Mucosa of rectum (tissue), 2 donors: ENCODE measurements around the gene DNM3.

ENCODE experiments used
- H3K27ac ChIP-seq, 2 donors: one replicate each; pipeline ENCODE4 v1.7.0; 2013; ENCODE audit warnings: inconsistent platforms in 2 of 2, low read depth in 2 of 2, low read length in 2 of 2
- H3K27me3 ChIP-seq, 2 donors: one replicate each; pipeline ENCODE4 v1.7.0; 2013; ENCODE audit warnings: low read length in 2 of 2; ENCODE audit not compliant: control insufficient read depth in 2 of 2, insufficient read depth in 2 of 2
- H3K36me3 ChIP-seq, 2 donors: one replicate each; pipeline ENCODE4 v1.7.0; 2013; ENCODE audit warnings: low read length in 2 of 2; ENCODE audit not compliant: control insufficient read depth in 2 of 2, insufficient read depth in 2 of 2
- H3K4me1 ChIP-seq, 2 donors: one replicate each; pipeline ENCODE4 v1.7.0; 2013; ENCODE audit warnings: low read length in 2 of 2, mild to moderate bottlenecking in 1 of 2; ENCODE audit not compliant: control insufficient read depth in 2 of 2, insufficient read depth in 2 of 2
- H3K4me3 ChIP-seq, 2 donors: one replicate each; pipeline ENCODE4 v1.7.0; 2013; ENCODE audit warnings: low read length in 2 of 2
- H3K9ac ChIP-seq, 2 donors: one replicate each; pipeline ENCODE4 v1.7.0; 2013; ENCODE audit warnings: low read length in 2 of 2, low read depth in 1 of 2, mild to moderate bottlenecking in 1 of 2
- H3K9me3 ChIP-seq, 2 donors: one replicate each; pipeline ENCODE4 v1.7.0; 2013; ENCODE audit warnings: low read length in 2 of 2; ENCODE audit not compliant: control insufficient read depth in 2 of 2
- donor health status: healthy.
- donor health status: Normal muscosa, but diverticular disease.

Gene DNM3

DNA sequence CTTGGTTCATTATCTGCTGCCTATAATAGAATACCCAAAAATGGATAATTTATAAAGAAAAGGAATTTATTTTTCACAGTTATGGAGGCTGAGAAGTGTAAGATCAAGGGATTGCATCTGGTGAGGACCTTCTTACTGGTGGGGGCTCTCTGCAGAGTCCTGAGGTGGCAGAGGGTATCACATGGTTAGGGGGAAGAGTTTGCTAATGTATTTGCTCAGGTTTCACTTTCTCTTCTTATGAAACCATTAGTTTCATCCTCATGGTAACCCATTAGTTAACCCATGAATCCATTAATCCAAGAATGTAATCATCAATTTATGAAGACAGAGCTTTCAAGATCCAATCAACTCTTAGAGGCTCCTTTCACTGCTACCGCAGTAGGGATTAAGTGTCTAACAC lies 120.6 kb downstream of the DNM3 start:
- Histone ChIP-seq H3K36me3 (no peaks in the 10 kb centered on the region), H3K27me3 (no peaks in the 10 kb centered on the region), H3K4me1 (no peaks in the 10 kb centered on the region), H3K27ac (no peak overlapping the region), H3K9me3 (no peaks in the 10 kb centered on the region), H3K4me3 (no peak overlapping the region), H3K9ac (no peak overlapping the region)

- Histone ChIP-seq H3K27ac (no peak overlapping the region), H3K4me1 (no peaks in the 10 kb centered on the region), H3K4me3 (no peak overlapping the region), H3K36me3 (no peaks in the 10 kb centered on the region), H3K9ac (no peak overlapping the region), H3K9me3 (no peaks in the 10 kb centered on the region), H3K27me3 (no peaks in the 10 kb centered on the region)
These were observed 122.5 kb downstream of the DNM3 start for GRCh38 chr1:171963762-171964161.

- Histone ChIP-seq H3K27me3 (no peaks in the 10 kb centered on the region), H3K27ac (no peak overlapping the region), H3K9me3 (no peaks in the 10 kb centered on the region), H3K36me3 (no peaks in the 10 kb centered on the region), H3K4me1 (no peaks in the 10 kb centered on the region), H3K4me3 (no peak overlapping the region), H3K9ac (no peak overlapping the region)
These were observed 124.5 kb downstream of the DNM3 start for GRCh38 chr1:171965777-171966176.

- H3K27ac ChIP-seq = no peak overlapping the region
- H3K9ac ChIP-seq = no peak overlapping the region
- H3K4me1 ChIP-seq = no peaks in the 10 kb centered on the region
- H3K9me3 ChIP-seq = no peaks in the 10 kb centered on the region
- no peaks in the 10 kb centered on the region for H3K36me3 ChIP-seq
- H3K4me3 ChIP-seq = no peak overlapping the region
- no peaks in the 10 kb centered on the region for H3K27me3 ChIP-seq
These were observed 125.3 kb downstream of the DNM3 start for GRCh38 chr1:171966426-171967220.

DNA sequence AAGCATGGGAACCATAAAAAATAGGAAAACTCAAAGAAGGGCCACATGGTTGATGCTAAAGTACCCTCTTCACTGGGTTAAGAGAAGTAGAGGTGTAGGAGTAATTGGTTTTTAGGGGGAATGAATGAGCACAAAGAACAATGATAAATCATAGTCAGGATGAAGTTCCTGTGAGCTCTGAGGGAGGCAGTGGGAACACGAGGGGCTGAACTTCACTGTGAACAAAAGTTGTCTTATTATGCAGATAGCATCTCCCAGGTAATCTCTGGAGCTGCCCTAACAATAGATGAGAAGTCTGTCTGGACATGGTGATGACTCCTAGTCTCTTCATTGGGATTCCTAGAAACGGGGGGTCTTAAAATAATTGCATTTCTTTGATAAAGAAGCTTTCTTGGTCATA lies 127.9 kb downstream of the DNM3 start:
- Histone ChIP-seq H3K9ac (no peak overlapping the region), H3K4me3 (no peak overlapping the region), H3K36me3 (no peaks in the 10 kb centered on the region), H3K4me1 (no peaks in the 10 kb centered on the region), H3K27ac (no peak overlapping the region), H3K9me3 (no peaks in the 10 kb centered on the region), H3K27me3 (no peaks in the 10 kb centered on the region)

GRCh38 chr1:171969813-171970212 lies 128.5 kb downstream of the DNM3 start:
- Histone ChIP-seq H3K4me1 (no peaks in the 10 kb centered on the region), H3K27ac (no peak overlapping the region), H3K9ac (no peak overlapping the region), H3K4me3 (no peak overlapping the region), H3K27me3 (no peaks in the 10 kb centered on the region), H3K36me3 (no peaks in the 10 kb centered on the region), H3K9me3 (no peaks in the 10 kb centered on the region)

GRCh38 chr1:171972846-171973245 lies 131.5 kb downstream of the DNM3 start:
- H3K9me3 ChIP-seq = no peaks in the 10 kb centered on the region
- H3K4me1 ChIP-seq = no peaks in the 10 kb centered on the region
- no peak overlapping the region for H3K4me3 ChIP-seq
- H3K9ac ChIP-seq = no peak overlapping the region
- H3K27me3 ChIP-seq = no peaks in the 10 kb centered on the region
- H3K36me3 ChIP-seq = no peaks in the 10 kb centered on the region
- no peak overlapping the region for H3K27ac ChIP-seq

GRCh38 chr1:171973421-171973820 lies 132.1 kb downstream of the DNM3 start:
- no peaks in the 10 kb centered on the region for H3K9me3 ChIP-seq
- H3K27ac ChIP-seq = no peak overlapping the region
- no peaks in the 10 kb centered on the region for H3K4me1 ChIP-seq
- no peaks in the 10 kb centered on the region for H3K36me3 ChIP-seq
- H3K4me3 ChIP-seq = no peak overlapping the region
- H3K27me3 ChIP-seq = no peaks in the 10 kb centered on the region
- H3K9ac ChIP-seq = no peak overlapping the region

- H3K4me3 ChIP-seq = no peak overlapping the region
- no peaks in the 10 kb centered on the region for H3K36me3 ChIP-seq
- H3K9ac ChIP-seq = no peak overlapping the region
- no peaks in the 10 kb centered on the region for H3K9me3 ChIP-seq
- no peak overlapping the region for H3K27ac ChIP-seq
- H3K27me3 ChIP-seq = no peaks in the 10 kb centered on the region
- H3K4me1 ChIP-seq = no peaks in the 10 kb centered on the region
These were observed 140.0 kb downstream of the DNM3 start for GRCh38 chr1:171981303-171981702.

GRCh38 chr1:171983584-171983983 lies 142.3 kb downstream of the DNM3 start:
- H3K27me3 ChIP-seq = no peaks in the 10 kb centered on the region
- H3K27ac ChIP-seq = no peak overlapping the region
- no peak overlapping the region for H3K9ac ChIP-seq
- no peak overlapping the region for H3K4me3 ChIP-seq
- no peaks in the 10 kb centered on the region for H3K36me3 ChIP-seq
- no peaks in the 10 kb centered on the region for H3K9me3 ChIP-seq
- no peaks in the 10 kb centered on the region for H3K4me1 ChIP-seq
